ENCODE measurements around the gene IRF9. TPM values are rescaled to one million over a fixed set of nuclear protein-coding genes. Genes with fewer than 3 reads are reported as not detected.

Gene IRF9
- total and polyA plus RNA-seq, 7 experiments from 2014 or later, result 73.3 to 337 (median 134) TPM

DNA sequence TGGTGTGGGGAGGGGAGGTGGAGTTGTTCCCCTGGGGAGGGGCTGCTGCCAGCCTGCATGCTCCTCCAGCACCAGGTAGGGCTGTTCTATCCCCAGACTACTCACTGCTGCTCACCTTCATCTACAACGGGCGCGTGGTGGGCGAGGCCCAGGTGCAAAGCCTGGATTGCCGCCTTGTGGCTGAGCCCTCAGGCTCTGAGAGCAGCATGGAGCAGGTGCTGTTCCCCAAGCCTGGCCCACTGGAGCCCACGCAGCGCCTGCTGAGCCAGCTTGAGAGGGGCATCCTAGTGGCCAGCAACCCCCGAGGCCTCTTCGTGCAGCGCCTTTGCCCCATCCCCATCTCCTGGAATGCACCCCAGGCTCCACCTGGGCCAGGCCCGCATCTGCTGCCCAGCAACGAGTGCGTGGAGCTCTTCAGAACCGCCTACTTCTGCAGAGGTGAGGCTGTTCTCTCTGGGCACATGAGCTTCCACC is 3.5 kb downstream of the IRF9 start:
- Mint-ChIP-seq H3K27ac (peak overlapping the region in 8 of 9 donors; percentile 55 to 100 (median 87)), H3K4me1 (peaks cover 46 to 78% (median 69%) of the 10 kb centered on the region in 7 donors), H3K9me3 (peaks cover 0 to 4% (median 0%) of the 10 kb centered on the region in 11 donors), H3K36me3 (peaks cover 5 to 70% (median 40%) of the 10 kb centered on the region in 5 donors), H3K4me3 (peak overlapping the region in 7 of 10 donors; percentile 51 to 95 (median 65)), H3K27me3 (peaks cover 0 to 4% (median 0%) of the 10 kb centered on the region in 5 donors)
- H3K9me3 ChIP-seq (ENCODE audit: control insufficient read depth in 2 of 3, low read length in 3 of 3), result no peaks in the 10 kb centered on the region
- ATAC-seq, result no peak
- peaks cover 34 to 45% of the 10 kb centered on the region in 2 donors for H3K4me1 ChIP-seq (ENCODE audit: control insufficient read depth in 2 of 2, insufficient read depth in 2 of 2, low read length in 2 of 2)
- peaks cover 40 to 76% (median 40%) of the 10 kb centered on the region in 3 experiments for H3K36me3 ChIP-seq (ENCODE audit: control insufficient read depth in 2 of 3, insufficient read depth in 3 of 3, low read length in 3 of 3)
- CTCF ChIA-PET, result interaction anchor here (0.9 kb wide), 1 partner anchor 21 kb away, joined by 4 read pairs; no protein-coding TSS in a partner anchor
- no peak overlapping the region for H3K4me3 ChIP-seq (ENCODE audit: low read length)
- H3K27me3 ChIP-seq (ENCODE audit: control insufficient read depth in 2 of 2, insufficient read depth in 2 of 2, low read length in 2 of 2), result no peaks in the 10 kb centered on the region
- POLR2A ChIA-PET, result interaction anchor here (0.6 to 1.6 kb wide), 4 partner anchors 12 to 148 kb away, joined by 3 to 4 read pairs (median 3); partner anchors contain the start of gene RNF31
- intact Hi-C loops (cut with micrococcal nuclease), result no loop called here
- no peak for DNase-seq
- no peak overlapping the region for H3K27ac ChIP-seq (ENCODE audit: low read depth, low read length)

DNA sequence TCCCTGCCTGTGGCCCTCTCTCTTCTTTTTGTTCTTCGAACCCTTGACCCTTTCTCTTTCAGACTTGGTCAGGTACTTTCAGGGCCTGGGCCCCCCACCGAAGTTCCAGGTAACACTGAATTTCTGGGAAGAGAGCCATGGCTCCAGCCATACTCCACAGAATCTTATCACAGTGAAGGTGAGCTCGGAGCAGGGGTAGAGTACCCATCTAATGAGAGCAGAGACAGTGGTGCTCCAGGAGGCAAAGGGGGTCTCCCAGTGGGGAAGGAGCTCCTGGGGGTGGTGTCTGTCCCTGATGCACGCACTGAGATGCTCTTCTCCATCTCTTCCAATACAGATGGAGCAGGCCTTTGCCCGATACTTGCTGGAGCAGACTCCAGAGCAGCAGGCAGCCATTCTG is 4.7 kb downstream of the IRF9 start:
- Histone ChIP-seq H3K27me3 (ENCODE audit: control insufficient read depth in 2 of 2, insufficient read depth in 2 of 2, low read length in 2 of 2) (no peaks in the 10 kb centered on the region), H3K27ac (ENCODE audit: low read depth, low read length) (no peak overlapping the region), H3K9me3 (ENCODE audit: control insufficient read depth in 2 of 3, low read length in 3 of 3) (no peaks in the 10 kb centered on the region), H3K36me3 (ENCODE audit: control insufficient read depth in 2 of 3, insufficient read depth in 3 of 3, low read length in 3 of 3) (peaks cover 40 to 69% (median 40%) of the 10 kb centered on the region in 3 experiments), H3K4me3 (ENCODE audit: low read length) (no peak overlapping the region), H3K4me1 (ENCODE audit: control insufficient read depth in 2 of 2, insufficient read depth in 2 of 2, low read length in 2 of 2) (peaks cover 26 to 38% of the 10 kb centered on the region in 2 donors)
- ChIA-PET POLR2A (interaction anchor here (1.1 kb wide), 1 partner anchor 14 kb away, joined by 3 read pairs; no protein-coding TSS in a partner anchor), CTCF (interaction anchor here (0.6 to 0.9 kb wide), 2 partner anchors 20 to 45 kb away, joined by 3 to 4 read pairs; no protein-coding TSS in a partner anchor)
- Mint-ChIP-seq H3K36me3 (peaks cover 5 to 64% (median 46%) of the 10 kb centered on the region in 5 donors), H3K4me3 (peak overlapping the region in 2 of 10 donors; percentile 18 to 52), H3K4me1 (peaks cover 41 to 75% (median 68%) of the 10 kb centered on the region in 7 donors), H3K27ac (peak overlapping the region in 7 of 9 donors; percentile 20 to 100 (median 62)), H3K9me3 (peaks cover 0 to 4% (median 0%) of the 10 kb centered on the region in 11 donors), H3K27me3 (peaks cover 0 to 4% (median 0%) of the 10 kb centered on the region in 5 donors)
- ATAC-seq, result no peak
- intact Hi-C loops (cut with micrococcal nuclease), result no loop called here
- no peak for DNase-seq

DNA sequence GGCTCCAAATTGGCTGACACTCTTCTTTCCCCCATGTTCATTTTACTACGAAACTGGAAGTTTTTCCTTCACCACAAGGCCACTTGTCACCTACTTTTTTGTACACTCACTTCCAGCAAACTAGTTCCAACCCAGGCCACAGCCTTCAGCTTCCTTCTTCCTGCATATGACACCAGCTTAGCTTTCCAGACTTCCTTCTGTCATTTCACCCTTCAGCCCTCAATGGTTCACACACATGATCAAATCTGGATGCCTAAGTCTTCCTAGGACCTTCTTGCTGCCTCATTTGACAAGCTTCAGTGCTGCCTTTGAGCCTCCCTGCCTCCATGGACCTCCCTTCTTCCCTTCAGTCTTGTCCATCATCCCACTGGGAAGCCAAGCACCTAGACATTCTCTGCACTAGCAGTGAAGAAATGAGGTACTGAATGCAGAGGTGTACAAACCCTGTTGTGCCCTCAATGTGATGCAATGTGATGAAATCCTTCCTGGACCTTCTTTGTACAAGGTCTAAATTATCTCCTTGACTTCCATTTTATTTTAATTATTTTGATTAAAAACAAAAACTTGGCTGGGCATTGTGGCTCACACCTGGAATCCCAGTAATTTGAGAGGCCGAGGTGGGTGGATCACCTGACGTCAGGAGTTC is 6.5 kb downstream of the IRF9 start:
- peak overlapping the region in 6 of 9 donors; percentile 3 to 62 (median 50) for H3K27ac Mint-ChIP-seq
- ChIA-PET POLR2A (interaction anchor here (1.2 kb wide), 1 partner anchor 28 kb away, joined by 3 read pairs; no protein-coding TSS in a partner anchor), CTCF (no interaction called here)
- peaks cover 40 to 70% (median 68%) of the 10 kb centered on the region in 7 donors for H3K4me1 Mint-ChIP-seq
- H3K4me3 Mint-ChIP-seq, result peak overlapping the region in 1 of 10 donors; percentile 23
- Histone ChIP-seq H3K4me3 (ENCODE audit: low read length) (no peak overlapping the region), H3K36me3 (ENCODE audit: control insufficient read depth in 2 of 3, insufficient read depth in 3 of 3, low read length in 3 of 3) (peaks cover 40 to 64% (median 40%) of the 10 kb centered on the region in 3 experiments), H3K27me3 (ENCODE audit: control insufficient read depth in 2 of 2, insufficient read depth in 2 of 2, low read length in 2 of 2) (no peaks in the 10 kb centered on the region), H3K4me1 (ENCODE audit: control insufficient read depth in 2 of 2, insufficient read depth in 2 of 2, low read length in 2 of 2) (peaks cover 24 to 42% of the 10 kb centered on the region in 2 donors), H3K9me3 (ENCODE audit: control insufficient read depth in 2 of 3, low read length in 3 of 3) (no peaks in the 10 kb centered on the region), H3K27ac (ENCODE audit: low read depth, low read length) (no peak overlapping the region)
- DNase-seq (no peak), ATAC-seq (no peak)
- intact Hi-C loops (cut with micrococcal nuclease), result no loop called here
- H3K9me3 Mint-ChIP-seq, result no peaks in the 10 kb centered on the region
- H3K36me3 Mint-ChIP-seq, result peaks cover 5 to 55% (median 34%) of the 10 kb centered on the region in 5 donors
- no peaks in the 10 kb centered on the region for H3K27me3 Mint-ChIP-seq

DNA sequence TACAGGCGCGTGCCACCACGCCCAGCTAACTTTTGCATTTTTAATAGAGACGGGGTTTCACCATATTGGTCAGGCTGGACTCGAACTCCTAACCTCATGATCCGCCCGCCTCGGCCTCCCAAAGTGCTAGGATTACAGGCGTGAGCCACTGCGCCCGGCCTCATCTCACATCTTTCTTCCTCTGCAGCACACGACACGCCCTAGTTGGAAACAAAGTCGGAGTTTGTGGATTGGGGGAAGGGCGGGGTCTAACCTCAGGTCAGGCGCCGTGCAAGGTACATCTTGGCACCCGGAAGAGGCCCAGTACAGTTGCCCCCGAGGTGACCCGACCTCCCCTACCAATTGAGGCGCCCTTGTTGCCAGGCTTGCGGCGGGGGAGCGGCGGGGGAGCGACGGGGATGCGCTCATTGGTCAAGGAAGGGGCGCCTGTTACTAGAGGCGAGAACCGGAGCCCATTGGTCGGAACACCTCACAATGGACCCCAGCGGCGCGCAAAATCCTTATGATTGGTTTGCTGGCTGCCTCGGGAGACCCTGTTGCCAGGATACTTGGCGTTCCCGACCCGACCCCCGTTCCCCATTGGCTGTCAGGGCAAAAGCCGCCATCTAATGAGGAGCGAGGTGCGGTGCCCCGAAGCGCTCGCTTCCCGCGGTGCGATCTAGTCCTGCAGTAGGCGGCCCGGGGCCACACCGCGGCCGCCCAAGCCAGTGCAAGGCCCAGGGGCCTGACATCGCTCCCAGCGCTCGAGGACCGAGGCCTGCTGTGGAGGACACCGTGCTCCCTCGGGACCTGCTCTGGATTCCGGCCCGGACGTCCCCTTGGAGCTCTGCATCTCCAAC is 10.6 kb downstream of the IRF9 start, which contains the start of gene REC8:
Gene REC8, plus strand, starts transcription at position 659 of the 839 bp plus-strand sequence. CDS start 473 bp downstream, outside the sequence.
- DNase-seq (peak in 8 of 9 donors; percentile 43 to 81 (median 76)), ATAC-seq (peak; percentile 88)
- Histone ChIP-seq H3K36me3 (ENCODE audit: control insufficient read depth in 2 of 3, insufficient read depth in 3 of 3, low read length in 3 of 3) (peaks cover 6 to 32% (median 8%) of the 10 kb centered on the region in 3 experiments), H3K27me3 (ENCODE audit: control insufficient read depth in 2 of 2, insufficient read depth in 2 of 2, low read length in 2 of 2) (no peaks in the 10 kb centered on the region), H3K27ac (ENCODE audit: low read depth, low read length) (peak within 1 kb of the TSS; percentile 40), H3K9me3 (ENCODE audit: control insufficient read depth in 2 of 3, low read length in 3 of 3) (no peaks in the 10 kb centered on the region), H3K4me1 (ENCODE audit: control insufficient read depth in 2 of 2, insufficient read depth in 2 of 2, low read length in 2 of 2) (peaks cover 0 to 13% of the 10 kb centered on the region in 2 donors), H3K4me3 (ENCODE audit: low read length) (peak within 1 kb of the TSS; percentile 58)
- CTCF ChIA-PET, result interaction anchor here (0.6 to 1.6 kb wide), 2 partner anchors 9 to 63 kb away, joined by 3 to 5 read pairs; no protein-coding TSS in a partner anchor
- Mint-ChIP-seq H3K27me3 (no peaks in the 10 kb centered on the region), H3K27ac (peak within 1 kb of the TSS; percentile 48 to 93 (median 80)), H3K4me1 (peaks cover 12 to 53% (median 43%) of the 10 kb centered on the region in 7 donors), H3K36me3 (peaks cover 0 to 38% (median 19%) of the 10 kb centered on the region in 5 donors), H3K4me3 (peak within 1 kb of the TSS; percentile 80 to 94 (median 88)), H3K9me3 (no peaks in the 10 kb centered on the region)
- POLR2A ChIA-PET, result interaction anchor here (0.7 to 2.4 kb wide), 9 partner anchors 10 to 63 kb away, joined by 3 to 11 read pairs (median 5); partner anchors contain the start of genes EMC9, IPO4, IRF9 and TM9SF1
- intact Hi-C loops (cut with micrococcal nuclease), result loop anchor here (1.0 kb wide), 3 partner anchors 10 to 24 kb away; partner anchors contain the start of genes IRF9 (in 2 of the 2), IPO4 (in 1 of the 2) and RNF31 (in 1 of the 2)

DNA sequence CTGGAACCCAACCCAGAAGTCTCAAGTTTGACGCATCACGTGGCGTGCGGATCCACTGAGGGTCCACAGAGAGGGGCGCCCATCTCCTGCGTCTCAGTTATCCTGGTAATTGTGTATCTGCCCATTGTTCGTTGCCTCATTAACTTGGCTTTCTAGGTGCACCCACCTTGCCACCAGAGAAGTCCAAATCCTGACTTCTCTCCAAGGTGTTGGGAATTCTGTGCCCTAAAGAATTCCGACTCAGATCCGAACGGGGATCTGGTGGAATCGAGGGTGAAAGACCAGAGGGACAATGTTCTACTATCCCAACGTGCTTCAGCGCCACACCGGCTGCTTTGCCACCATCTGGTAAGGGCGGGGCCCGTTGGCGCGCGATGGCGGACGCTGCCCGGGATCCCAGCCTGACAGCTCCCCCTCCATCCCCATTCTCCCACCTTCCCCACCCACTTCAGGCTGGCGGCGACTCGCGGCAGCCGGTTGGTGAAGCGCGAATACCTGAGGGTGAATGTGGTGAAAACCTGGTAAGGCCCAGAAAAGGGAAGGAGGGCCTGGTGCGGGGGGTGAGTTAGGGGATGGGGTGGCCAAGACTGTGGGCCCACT is 11.3 kb downstream of the IRF9 start:
- no peak for DNase-seq
- ChIA-PET POLR2A (interaction anchor here (0.7 to 2.4 kb wide), 7 partner anchors 11 to 63 kb away, joined by 3 to 11 read pairs (median 3); partner anchors contain the start of genes DCAF11, IRF9 and NRL), CTCF (interaction anchor here (0.6 kb wide), 1 partner anchor 10 kb away, joined by 3 read pairs; no protein-coding TSS in a partner anchor)
- H3K27me3 Mint-ChIP-seq, result no peaks in the 10 kb centered on the region
- no peaks in the 10 kb centered on the region for H3K27me3 ChIP-seq (ENCODE audit: control insufficient read depth in 2 of 2, insufficient read depth in 2 of 2, low read length in 2 of 2)
- intact Hi-C loops (cut with micrococcal nuclease), result no loop called here
- no peak for ATAC-seq
- H3K9me3 ChIP-seq (ENCODE audit: control insufficient read depth in 2 of 3, low read length in 3 of 3), result no peaks in the 10 kb centered on the region
- peaks cover 6 to 32% (median 10%) of the 10 kb centered on the region in 3 experiments for H3K36me3 ChIP-seq (ENCODE audit: control insufficient read depth in 2 of 3, insufficient read depth in 3 of 3, low read length in 3 of 3)
- H3K4me1 ChIP-seq (ENCODE audit: control insufficient read depth in 2 of 2, insufficient read depth in 2 of 2, low read length in 2 of 2), result peaks cover 0 to 13% of the 10 kb centered on the region in 2 donors
- H3K4me3 ChIP-seq (ENCODE audit: low read length), result peak overlapping the region; percentile 58
- peak overlapping the region; percentile 28 to 93 (median 79) for H3K27ac Mint-ChIP-seq
- H3K27ac ChIP-seq (ENCODE audit: low read depth, low read length), result peak overlapping the region; percentile 40
- peak overlapping the region; percentile 39 to 94 (median 88) for H3K4me3 Mint-ChIP-seq
- H3K4me1 Mint-ChIP-seq, result peaks cover 11 to 52% (median 41%) of the 10 kb centered on the region in 7 donors
- no peaks in the 10 kb centered on the region for H3K9me3 Mint-ChIP-seq
- peaks cover 0 to 38% (median 15%) of the 10 kb centered on the region in 5 donors for H3K36me3 Mint-ChIP-seq
